NCI-H82 (cell line): ENCODE results near the gene OR13C5.

Source experiments
- DNase-seq: peaks from one replicate; lab custom pipeline; 2025; lab: John Stamatoyannopoulos, UW

Gene OR13C5

GRCh38 chr9:104553261-104553660 lies 46.0 kb downstream of the OR13C5 start:
- no peak for DNase-seq
